NCI-H1436 treated with DMSO at 0.1 percent for 48 hours (cell line): ENCODE measurements around the gene OSBPL9.

Source experiments
- DNase-seq: peaks from one replicate; lab custom pipeline; 2025; lab: John Stamatoyannopoulos, UW

OSBPL9 gene, protein sequence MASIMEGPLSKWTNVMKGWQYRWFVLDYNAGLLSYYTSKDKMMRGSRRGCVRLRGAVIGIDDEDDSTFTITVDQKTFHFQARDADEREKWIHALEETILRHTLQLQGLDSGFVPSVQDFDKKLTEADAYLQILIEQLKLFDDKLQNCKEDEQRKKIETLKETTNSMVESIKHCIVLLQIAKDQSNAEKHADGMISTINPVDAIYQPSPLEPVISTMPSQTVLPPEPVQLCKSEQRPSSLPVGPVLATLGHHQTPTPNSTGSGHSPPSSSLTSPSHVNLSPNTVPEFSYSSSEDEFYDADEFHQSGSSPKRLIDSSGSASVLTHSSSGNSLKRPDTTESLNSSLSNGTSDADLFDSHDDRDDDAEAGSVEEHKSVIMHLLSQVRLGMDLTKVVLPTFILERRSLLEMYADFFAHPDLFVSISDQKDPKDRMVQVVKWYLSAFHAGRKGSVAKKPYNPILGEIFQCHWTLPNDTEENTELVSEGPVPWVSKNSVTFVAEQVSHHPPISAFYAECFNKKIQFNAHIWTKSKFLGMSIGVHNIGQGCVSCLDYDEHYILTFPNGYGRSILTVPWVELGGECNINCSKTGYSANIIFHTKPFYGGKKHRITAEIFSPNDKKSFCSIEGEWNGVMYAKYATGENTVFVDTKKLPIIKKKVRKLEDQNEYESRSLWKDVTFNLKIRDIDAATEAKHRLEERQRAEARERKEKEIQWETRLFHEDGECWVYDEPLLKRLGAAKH

GRCh38 chr1:51616903-51617708 lies at the start of gene OSBPL9:
TSS of gene OSBPL9 (plus strand) at chr1:51617092. CDS start at chr1:51617111, 19 bp downstream.
- DNase-seq: peak; percentile 59

DNA sequence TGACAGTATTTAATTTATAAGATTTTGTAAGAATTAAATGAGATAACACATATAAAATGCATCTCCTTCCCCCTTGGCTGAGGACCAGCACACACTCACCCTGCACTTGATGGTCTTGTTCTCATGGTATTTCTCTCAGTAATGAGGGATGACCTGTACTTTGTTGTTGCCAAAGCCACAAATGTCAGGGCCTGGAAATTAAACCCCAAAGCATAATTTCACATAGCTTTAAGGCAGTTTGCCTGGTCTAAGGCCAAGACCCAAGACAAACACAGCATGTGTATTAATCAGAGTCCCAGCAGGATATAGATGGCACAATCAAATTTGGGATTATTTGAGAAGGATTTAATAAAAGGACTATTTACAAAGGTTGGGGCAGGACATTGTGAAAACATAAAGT lies 49.2 kb upstream of the OSBPL9 start:
- DNase-seq: no peak

DNA sequence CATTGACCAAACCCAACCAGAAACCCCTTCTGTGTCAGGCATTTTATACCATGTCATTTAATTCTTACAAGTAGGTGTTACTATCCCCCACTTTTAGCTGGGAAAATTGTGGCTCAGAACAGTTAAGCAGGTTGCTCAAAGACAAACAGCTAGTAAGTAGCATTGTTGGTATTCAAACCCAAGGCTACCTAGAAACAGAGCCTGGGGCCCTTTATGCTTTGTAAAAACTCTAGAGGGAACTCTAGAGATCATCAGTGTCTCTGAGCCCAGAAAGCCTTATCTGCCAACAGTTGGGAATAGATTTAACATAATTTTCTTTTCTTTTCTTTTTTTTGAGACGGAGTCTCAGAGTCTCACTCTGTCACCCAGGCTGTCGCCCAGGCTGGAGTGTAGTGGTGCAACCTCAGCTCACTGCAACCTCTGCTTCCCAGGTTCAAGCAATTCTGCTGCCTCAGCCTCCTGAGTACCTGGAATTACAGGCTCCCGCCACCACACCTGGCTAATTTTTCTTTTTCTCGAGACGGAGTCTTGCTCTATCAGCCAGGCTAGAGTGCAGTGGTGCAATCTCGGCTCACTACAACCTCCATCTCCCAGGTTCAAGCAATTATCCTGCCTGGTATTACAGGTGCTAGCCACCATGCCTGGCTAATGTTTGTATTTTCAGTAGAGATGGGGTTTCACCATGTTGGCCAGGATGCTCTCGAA lies 48.5 kb upstream of the OSBPL9 start:
- no peak for DNase-seq

DNA sequence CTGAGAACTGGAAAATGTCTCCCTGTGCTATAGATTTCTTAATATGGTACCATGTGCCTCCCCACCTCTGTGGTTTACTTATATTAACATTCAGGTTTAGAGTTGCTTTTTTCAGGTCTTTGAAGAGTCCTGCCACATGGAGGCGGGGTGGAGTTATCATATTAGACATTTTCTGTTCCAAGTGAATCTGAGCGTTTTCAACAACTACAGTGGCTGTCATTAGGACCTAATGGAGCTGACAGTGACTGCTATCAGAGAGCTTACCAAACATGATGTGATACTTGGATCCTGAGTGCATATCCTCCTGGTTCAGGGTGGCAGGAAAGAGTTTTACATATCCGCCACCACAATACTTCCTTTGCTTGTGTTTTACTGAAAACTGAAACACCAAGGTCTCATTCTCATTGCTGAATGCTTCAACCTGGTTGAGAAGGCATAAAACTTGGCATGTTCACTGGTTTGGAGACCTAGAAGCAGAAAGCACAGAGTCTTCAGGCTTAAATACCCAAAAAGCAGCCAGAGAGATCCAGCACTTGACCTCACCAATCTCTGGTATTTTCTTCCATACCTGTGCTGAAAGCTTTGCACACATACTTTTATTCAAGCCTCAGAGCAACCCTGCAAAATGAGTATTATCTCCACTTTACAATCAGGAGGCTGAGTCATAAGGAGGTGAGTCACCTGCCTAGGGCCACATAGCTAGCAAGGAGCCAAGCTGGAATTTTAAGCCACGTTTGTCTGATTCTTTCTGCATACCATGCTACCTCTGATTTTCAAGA lies 47.4 kb upstream of the OSBPL9 start:
- no peak for DNase-seq

GRCh38 chr1:51570063-51570710 lies 46.7 kb upstream of the OSBPL9 start:
- no peak for DNase-seq

GRCh38 chr1:51572365-51572764 lies 44.5 kb upstream of the OSBPL9 start:
- DNase-seq: no peak

DNA sequence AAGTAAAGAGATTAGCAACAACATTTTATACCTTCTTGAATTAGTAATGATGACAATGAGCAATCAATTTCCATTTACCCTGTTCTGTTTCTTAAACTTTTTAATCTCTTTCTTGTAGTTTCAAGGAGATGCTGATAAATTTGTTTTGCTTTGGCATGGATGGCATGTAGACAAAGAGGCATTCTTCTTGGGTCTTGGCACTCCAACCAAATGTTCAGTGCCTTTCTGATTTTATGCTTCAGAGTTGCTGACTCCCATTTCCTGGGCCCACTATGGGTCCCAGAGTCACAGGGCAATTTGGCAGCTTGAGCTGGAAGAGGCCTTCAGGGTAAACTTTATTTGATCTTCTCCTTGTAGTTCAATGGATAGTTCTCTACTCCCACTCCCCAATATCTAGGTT lies 42.1 kb upstream of the OSBPL9 start:
- DNase-seq: no peak

GRCh38 chr1:51575406-51576084 lies 41.3 kb upstream of the OSBPL9 start:
- peak; percentile 1 for DNase-seq

GRCh38 chr1:51576085-51576444 lies 40.8 kb upstream of the OSBPL9 start:
- DNase-seq: no peak

DNA sequence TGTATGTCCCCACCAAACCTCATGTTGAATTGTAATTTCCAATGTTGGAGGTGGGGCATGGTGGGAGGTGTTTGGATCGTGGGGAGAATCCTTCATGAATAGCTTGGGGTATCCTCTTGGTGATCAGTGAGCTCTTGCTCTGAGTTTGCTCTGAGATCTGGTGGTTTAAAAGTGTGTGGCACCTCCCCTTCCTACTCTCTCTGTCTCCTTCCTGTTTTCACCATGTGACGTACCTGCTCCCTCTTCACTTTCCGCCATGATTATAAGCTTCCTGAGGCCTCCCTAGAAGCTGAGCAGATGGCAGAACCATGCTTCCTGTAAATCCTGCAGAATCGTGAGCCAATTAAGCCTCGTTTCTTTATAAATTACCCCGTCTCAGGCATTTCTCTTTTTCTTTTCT lies 40.0 kb upstream of the OSBPL9 start:
- no peak for DNase-seq

- no peak for DNase-seq
Measured at GRCh38 chr1:51578383-51579109, 38.3 kb upstream of the OSBPL9 start.

- no peak for DNase-seq
Measured at GRCh38 chr1:51581238-51581637, 35.7 kb upstream of the OSBPL9 start.

- no peak for DNase-seq
Measured at GRCh38 chr1:51583532-51583931, 33.4 kb upstream of the OSBPL9 start.

- DNase-seq: no peak
Measured at GRCh38 chr1:51584021-51584420, 32.9 kb upstream of the OSBPL9 start.

- DNase-seq: no peak
Measured at GRCh38 chr1:51592711-51593110, 24.2 kb upstream of the OSBPL9 start.

DNA sequence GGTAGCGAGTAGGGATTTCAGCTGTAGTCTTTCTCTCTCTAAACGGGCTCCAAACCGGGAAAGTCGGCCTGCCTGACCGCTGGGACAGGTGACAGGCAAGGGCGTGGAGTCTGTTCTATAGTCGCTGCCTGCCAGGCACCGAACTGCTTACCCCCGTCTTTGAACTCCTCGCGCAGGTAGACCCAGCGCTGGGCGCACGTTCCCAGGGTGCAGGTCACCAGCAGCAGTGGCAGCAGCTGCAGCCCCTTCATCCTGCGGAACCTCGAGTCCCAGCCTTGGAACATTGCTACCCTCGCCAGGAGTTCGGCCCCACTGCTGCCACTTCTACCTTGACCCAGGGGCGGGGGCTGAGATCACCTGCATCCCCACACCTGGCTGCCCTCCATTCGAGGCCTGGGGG lies 22.2 kb upstream of the OSBPL9 start:
- no peak for DNase-seq

DNA sequence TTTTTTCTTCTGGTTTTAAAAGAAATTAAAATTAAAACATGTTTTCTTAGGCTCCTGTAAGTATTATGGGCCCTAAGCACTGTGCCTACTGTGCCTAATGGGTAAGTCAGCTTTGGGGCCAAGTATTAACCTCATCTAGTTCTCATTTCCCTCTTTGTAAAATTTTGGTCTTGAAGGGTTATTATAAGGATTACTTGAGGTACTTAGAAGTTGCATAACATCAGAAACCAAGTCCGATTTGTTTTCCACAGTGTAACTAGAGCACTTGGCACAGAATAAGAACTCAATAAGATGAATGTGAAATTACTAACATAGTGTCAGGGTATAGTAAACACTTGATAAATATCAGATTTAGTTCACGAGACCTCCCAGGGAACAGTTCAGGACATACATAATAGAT lies 16.4 kb upstream of the OSBPL9 start:
- DNase-seq: no peak

- no peak for DNase-seq
Measured at GRCh38 chr1:51600965-51601364, 15.9 kb upstream of the OSBPL9 start.

- no peak for DNase-seq
Measured at GRCh38 chr1:51605961-51606723, 10.8 kb upstream of the OSBPL9 start.
